OCI-LY1 (cell line): ENCODE measurements around the gene CRX.

Experiments used
- CTCF ChIP-seq: fragments of 200-600 bp; sonication (generic), shearing (Covaris generic); IDR thresholded peaks from 2 replicates; pipeline ENCODE4 v1.5.1; 2017; ENCODE audit warnings: mild to moderate bottlenecking, antibody characterized with exemption, low read length, moderate library complexity, mixed read lengths
- EZH2 ChIP-seq: fragments of 200-600 bp; sonication (generic), shearing (Covaris generic); IDR thresholded peaks from 2 replicates; pipeline ENCODE4 v1.8.0; 2017; ENCODE audit warnings: borderline replicate concordance, mixed run types, mild to moderate bottlenecking, antibody characterized with exemption, low read length, moderate library complexity, mixed read lengths

- TF ChIP-seq CTCF (no peak), EZH2 (no peak)
Observed at GRCh38 chr19:47854459-47854858, 32.7 kb downstream of the CRX start.
